Measurements from ENCODE around the gene DHX16. TPM values are rescaled to one million over a fixed set of nuclear protein-coding genes. Genes with fewer than 3 reads are reported as not detected.

The DHX16 gene
- total RNA-seq, 1 experiment from 2014 or later: 32.2 TPM

GRCh38 chr6:30679765-30680535 lies 7.1 kb upstream of the DHX16 start:
- TF ChIP-seq E2F5 (CRISPR knock-in tag; IDR thresholded peaks at IDR 0.05) (no peak), ZNF138 (CRISPR knock-in tag; conservative IDR thresholded peaks at IDR 0.05) (no peak), ETV6 (CRISPR knock-in tag; IDR thresholded peaks at IDR 0.05) (no peak), KAT7 (CRISPR knock-in tag; IDR thresholded peaks at IDR 0.05; ENCODE audit: borderline replicate concordance) (no peak)
- peak overlapping the region; percentile 61; the same call in 1 of the 2 replicates for H3K4me3 Mint-ChIP-seq
- no peak for ATAC-seq
- H3K4me1 Mint-ChIP-seq: peaks cover 43% of the 10 kb centered on the region
- no peaks in the 10 kb centered on the region for H3K9me3 Mint-ChIP-seq
- ChIA-PET CTCF (interaction anchor here (0.7 to 9.7 kb wide), 24 partner anchors 8 to 407 kb away, joined by 3 to 131 read pairs (median 5); partner anchors contain the start of genes C6orf136, GTF2H4, MDC1 and NRM), POLR2A (interaction anchor here (0.6 to 2.3 kb wide), 5 partner anchors 11 to 611 kb away, joined by 3 to 10 read pairs (median 6); partner anchors contain the start of genes MDC1 and NRM)
- no peaks in the 10 kb centered on the region for H3K27me3 Mint-ChIP-seq (ENCODE audit: low read depth)
- peaks cover 19% of the 10 kb centered on the region for H3K36me3 Mint-ChIP-seq
- H3K27ac Mint-ChIP-seq: peak overlapping the region; percentile 37
- no peak for DNase-seq (ENCODE audit: low spot score)

- POLR2A ChIA-PET: interaction anchor here (0.6 to 2.3 kb wide), 7 partner anchors 11 to 398 kb away, joined by 3 to 10 read pairs (median 7); partner anchors contain the start of genes MDC1 and NRM
- ATAC-seq (peak; percentile 83), DNase-seq (ENCODE audit: low spot score) (peak; percentile 94)
- H3K4me3 Mint-ChIP-seq: peak overlapping the region; percentile 61
- H3K36me3 Mint-ChIP-seq: peaks cover 19% of the 10 kb centered on the region
- H3K27ac Mint-ChIP-seq: no peak overlapping the region
- CTCF ChIA-PET: interaction anchor here (0.5 to 9.7 kb wide), 61 partner anchors 9 to 436 kb away, joined by 3 to 131 read pairs (median 4); partner anchors contain the start of genes ABCF1, C6orf136, GTF2H4 and IER3
- H3K4me1 Mint-ChIP-seq: peaks cover 38% of the 10 kb centered on the region
- H3K27me3 Mint-ChIP-seq (ENCODE audit: low read depth): no peaks in the 10 kb centered on the region
- H3K9me3 Mint-ChIP-seq: no peaks in the 10 kb centered on the region
- TF ChIP-seq GABPB1 (CRISPR knock-in tag; IDR thresholded peaks at IDR 0.05): peak; percentile 49; the same call in 1 of the 2 replicates
- no peak for TF ChIP-seq ATF1 (CRISPR knock-in tag; IDR thresholded peaks at IDR 0.05)
- no peak for TF ChIP-seq SMAD3 (CRISPR knock-in tag; IDR thresholded peaks at IDR 0.05; ENCODE audit: borderline replicate concordance)
- no peak for TF ChIP-seq KAT7 (CRISPR knock-in tag; IDR thresholded peaks at IDR 0.05; ENCODE audit: borderline replicate concordance)
- TF ChIP-seq ZNF121 (CRISPR knock-in tag; IDR thresholded peaks at IDR 0.05): no peak
- no peak for TF ChIP-seq FOXJ3 (CRISPR knock-in tag; IDR thresholded peaks at IDR 0.05; ENCODE audit: borderline replicate concordance)
- TF ChIP-seq, protein P1, sequence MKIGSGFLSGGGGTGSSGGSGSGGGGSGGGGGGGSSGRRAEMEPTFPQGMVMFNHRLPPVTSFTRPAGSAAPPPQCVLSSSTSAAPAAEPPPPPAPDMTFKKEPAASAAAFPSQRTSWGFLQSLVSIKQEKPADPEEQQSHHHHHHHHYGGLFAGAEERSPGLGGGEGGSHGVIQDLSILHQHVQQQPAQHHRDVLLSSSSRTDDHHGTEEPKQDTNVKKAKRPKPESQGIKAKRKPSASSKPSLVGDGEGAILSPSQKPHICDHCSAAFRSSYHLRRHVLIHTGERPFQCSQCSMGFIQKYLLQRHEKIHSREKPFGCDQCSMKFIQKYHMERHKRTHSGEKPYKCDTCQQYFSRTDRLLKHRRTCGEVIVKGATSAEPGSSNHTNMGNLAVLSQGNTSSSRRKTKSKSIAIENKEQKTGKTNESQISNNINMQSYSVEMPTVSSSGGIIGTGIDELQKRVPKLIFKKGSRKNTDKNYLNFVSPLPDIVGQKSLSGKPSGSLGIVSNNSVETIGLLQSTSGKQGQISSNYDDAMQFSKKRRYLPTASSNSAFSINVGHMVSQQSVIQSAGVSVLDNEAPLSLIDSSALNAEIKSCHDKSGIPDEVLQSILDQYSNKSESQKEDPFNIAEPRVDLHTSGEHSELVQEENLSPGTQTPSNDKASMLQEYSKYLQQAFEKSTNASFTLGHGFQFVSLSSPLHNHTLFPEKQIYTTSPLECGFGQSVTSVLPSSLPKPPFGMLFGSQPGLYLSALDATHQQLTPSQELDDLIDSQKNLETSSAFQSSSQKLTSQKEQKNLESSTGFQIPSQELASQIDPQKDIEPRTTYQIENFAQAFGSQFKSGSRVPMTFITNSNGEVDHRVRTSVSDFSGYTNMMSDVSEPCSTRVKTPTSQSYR (CRISPR knock-in tag; IDR thresholded peaks at IDR 0.05): no peak
- TF ChIP-seq USF2 (CRISPR knock-in tag; IDR thresholded peaks at IDR 0.05): no peak
- TF ChIP-seq GTF2I (CRISPR knock-in tag; conservative IDR thresholded peaks at IDR 0.05): peak; percentile 86
- TF ChIP-seq NFE2L1 (CRISPR knock-in tag; IDR thresholded peaks at IDR 0.05): no peak
- TF ChIP-seq, protein P2, sequence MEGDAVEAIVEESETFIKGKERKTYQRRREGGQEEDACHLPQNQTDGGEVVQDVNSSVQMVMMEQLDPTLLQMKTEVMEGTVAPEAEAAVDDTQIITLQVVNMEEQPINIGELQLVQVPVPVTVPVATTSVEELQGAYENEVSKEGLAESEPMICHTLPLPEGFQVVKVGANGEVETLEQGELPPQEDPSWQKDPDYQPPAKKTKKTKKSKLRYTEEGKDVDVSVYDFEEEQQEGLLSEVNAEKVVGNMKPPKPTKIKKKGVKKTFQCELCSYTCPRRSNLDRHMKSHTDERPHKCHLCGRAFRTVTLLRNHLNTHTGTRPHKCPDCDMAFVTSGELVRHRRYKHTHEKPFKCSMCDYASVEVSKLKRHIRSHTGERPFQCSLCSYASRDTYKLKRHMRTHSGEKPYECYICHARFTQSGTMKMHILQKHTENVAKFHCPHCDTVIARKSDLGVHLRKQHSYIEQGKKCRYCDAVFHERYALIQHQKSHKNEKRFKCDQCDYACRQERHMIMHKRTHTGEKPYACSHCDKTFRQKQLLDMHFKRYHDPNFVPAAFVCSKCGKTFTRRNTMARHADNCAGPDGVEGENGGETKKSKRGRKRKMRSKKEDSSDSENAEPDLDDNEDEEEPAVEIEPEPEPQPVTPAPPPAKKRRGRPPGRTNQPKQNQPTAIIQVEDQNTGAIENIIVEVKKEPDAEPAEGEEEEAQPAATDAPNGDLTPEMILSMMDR (IDR thresholded peaks at IDR 0.05): peak; percentile 93
- no peak for TF ChIP-seq PRDM15 (CRISPR knock-in tag; IDR thresholded peaks at IDR 0.05)
- TF ChIP-seq, protein P3, sequence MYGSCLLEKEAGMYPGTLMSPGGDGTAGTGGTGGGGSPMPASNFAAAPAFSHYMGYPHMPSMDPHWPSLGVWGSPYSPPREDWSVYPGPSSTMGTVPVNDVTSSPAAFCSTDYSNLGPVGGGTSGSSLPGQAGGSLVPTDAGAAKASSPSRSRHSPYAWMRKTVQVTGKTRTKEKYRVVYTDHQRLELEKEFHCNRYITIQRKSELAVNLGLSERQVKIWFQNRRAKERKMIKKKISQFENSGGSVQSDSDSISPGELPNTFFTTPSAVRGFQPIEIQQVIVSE (CRISPR knock-in tag; IDR thresholded peaks at IDR 0.05; ENCODE audit: borderline replicate concordance): no peak
- TF ChIP-seq TEAD1 (CRISPR knock-in tag; IDR thresholded peaks at IDR 0.05): 0 out of 2 replicates have a peak, but pooled peaks have one; percentile 25
- TF ChIP-seq ATF2 (CRISPR knock-in tag; IDR thresholded peaks at IDR 0.05; ENCODE audit: borderline replicate concordance, low read depth): no peak
- no peak for TF ChIP-seq JUN (CRISPR knock-in tag; IDR thresholded peaks at IDR 0.05)
Observed at GRCh38 chr6:30678964-30679726, 6.3 kb upstream of the DHX16 start.
